Heart right ventricle (tissue), 16 donors: Measurements from ENCODE around the gene CD244. TPM values are rescaled to one million over a fixed set of nuclear protein-coding genes. Genes with fewer than 3 reads are reported as not detected.
"Not testable (repeated sequence)": the region's sequence is repeated elsewhere in the genome, so short reads cannot be mapped to it uniquely, and the experiment has no call there.

ENCODE experiments used
- ATAC-seq, 8 donors: fragments of 200-7000 bp; cut with Tn5 transposase; one replicate each; pipeline ENCODE4 v1.9.1; 2020; ENCODE audit warnings: mild to moderate bottlenecking in 8 of 8, moderate library complexity in 8 of 8, moderate number of reproducible peaks in 1 of 8
- DNase-seq, 2 donors: peaks; one replicate each; pipeline ENCODE4 v3.0.0-alpha.2; 2020
- H3K27ac ChIP-seq, 10 donors: fragments of 200-600 bp; sonication (generic) in 2 of 10; one replicate each; pipeline versions ENCODE4 v1.5.0 to v1.8.0; 2020 to 2022; ENCODE audit warnings: mild to moderate bottlenecking in 3 of 10
- H3K27me3 ChIP-seq, 7 donors: fragments of 200-600 bp; one replicate each; pipeline ENCODE4 v1.8.0; 2021 to 2022; ENCODE audit warnings: mild to moderate bottlenecking in 2 of 7
- H3K36me3 ChIP-seq, 9 donors: fragments of 200-600 bp; sonication (generic) in 1 of 9; one replicate each; pipeline versions ENCODE4 v1.5.0 to v1.8.0; 2020 to 2022; ENCODE audit warnings: mild to moderate bottlenecking in 2 of 9
- H3K4me1 ChIP-seq, 9 donors: fragments of 200-600 bp; sonication (generic) in 1 of 9; one replicate each; pipeline versions ENCODE4 v1.5.0 to v1.8.0; 2020 to 2022; ENCODE audit warnings: mild to moderate bottlenecking in 4 of 9
- H3K4me3 ChIP-seq, 10 donors: fragments of 200-600 bp; sonication (generic) in 2 of 10; one replicate each; pipeline versions ENCODE4 v1.5.0 to v1.8.0; 2020 to 2022; ENCODE audit warnings: mild to moderate bottlenecking in 7 of 10, moderate library complexity in 2 of 10
- H3K9me3 ChIP-seq, 11 donors: fragments of 200-600 bp in 10 of 11; sonication (generic) in 2 of 11; one replicate each; pipeline versions ENCODE4 v1.5.0 to v1.8.0; 2013 to 2022; ENCODE audit warnings: mild to moderate bottlenecking in 2 of 11, control low read depth in 1 of 11, moderate library complexity in 1 of 11
- WGBS, 2 donors: extraction: QIAGEN DNeasy Blood & Tissue Kit; methylation state at CpG; one replicate each; pipeline ENCODE4 v1.1.7; 2013; ENCODE audit warnings: inconsistent platforms in 1 of 2; 5-methylcytosine and 5-hydroxymethylcytosine counted together
- intact Hi-C, 10 donors: fragments of 100-400 bp; cut with DNase I; formaldehyde crosslinking; loops; one replicate each; pipeline versions ENCODE4 v1.11.1 to v1.14.2; 2022
- polyA plus RNA-seq, 2 donors: library from polyadenylated mRNA; stranded (reverse); fragments of 200-250 nt; gene quantifications; one replicate each; pipeline ENCODE4 v1.2.3, GENCODE V29; 2013
- total RNA-seq, 10 donors: library from RNA; stranded (reverse); fragmentation: NEBNext Ultra II Directional in 3 of 10; extraction: Animal tissue kit (Norgen Biotek cat#: 25700) in 3 of 10; gene quantifications; one replicate each; pipeline versions ENCODE4 v1.2.1 to v1.2.4, GENCODE V29; 2021 to 2023
- TF ChIP-seq, protein P1 (sequence below), 9 donors: fragments of 200-600 bp; sonication (generic) in 2 of 9; IDR thresholded peaks; one replicate each; pipeline versions ENCODE4 v1.5.0 to v1.8.0; 2021 to 2022; ENCODE audit warnings: antibody characterized with exemption in 9 of 9, mild to moderate bottlenecking in 5 of 9, moderate library complexity in 1 of 9
- donor health status: Arrhythmogenic right ventricular cardiomyopathy.
- donor health status: ischemic (EF 13 %, LVEDD 7.1; RV severe dilation, severe dysfunction).
- donor health status: healthy with polysubstance abuse.
- donor health status: DM: no; HTN: yes; CAD: no.
- donor health status: DM: no; HTN: no; CAD: no.
- donor health status: ischemic (EF 25% LVEDD 6.9; RV normal size, moderate dysfunction).
- donor health status: ischemic (EF 25% LVEDD 5.7; RV mildly dilated, moderate dysfunction).
- donor health status: healthy.
- donor health status: DM: yes; HTN: yes; CAD: no.
- donor health status: Ischemic cardiomyopathy.
- donor health status: ischemic (EF 35%, LVEDD 5.7; RV mildly dilated, moderate dysfunction).
- donor health status: nonischemic (EF 11% LVEDD 7.7; RV severe dilation, severe dysfunction).
- donor health status: DM: yes; HTN: yes; CAD: no.
- donor health status: PGD.
- donor health status: ischemic (EF 29% LVEDD 5.4; RV normal size, mild dysfunction).
- donor health status: nonischemic (EF 23%, LVEDD 6.1; RV moderate dilation, normal function).

Gene CD244
- total and polyA plus RNA-seq, 12 donors: 0.10 to 1.5 (median 0.23) TPM; not detected in 4

- TF ChIP-seq, protein P1, sequence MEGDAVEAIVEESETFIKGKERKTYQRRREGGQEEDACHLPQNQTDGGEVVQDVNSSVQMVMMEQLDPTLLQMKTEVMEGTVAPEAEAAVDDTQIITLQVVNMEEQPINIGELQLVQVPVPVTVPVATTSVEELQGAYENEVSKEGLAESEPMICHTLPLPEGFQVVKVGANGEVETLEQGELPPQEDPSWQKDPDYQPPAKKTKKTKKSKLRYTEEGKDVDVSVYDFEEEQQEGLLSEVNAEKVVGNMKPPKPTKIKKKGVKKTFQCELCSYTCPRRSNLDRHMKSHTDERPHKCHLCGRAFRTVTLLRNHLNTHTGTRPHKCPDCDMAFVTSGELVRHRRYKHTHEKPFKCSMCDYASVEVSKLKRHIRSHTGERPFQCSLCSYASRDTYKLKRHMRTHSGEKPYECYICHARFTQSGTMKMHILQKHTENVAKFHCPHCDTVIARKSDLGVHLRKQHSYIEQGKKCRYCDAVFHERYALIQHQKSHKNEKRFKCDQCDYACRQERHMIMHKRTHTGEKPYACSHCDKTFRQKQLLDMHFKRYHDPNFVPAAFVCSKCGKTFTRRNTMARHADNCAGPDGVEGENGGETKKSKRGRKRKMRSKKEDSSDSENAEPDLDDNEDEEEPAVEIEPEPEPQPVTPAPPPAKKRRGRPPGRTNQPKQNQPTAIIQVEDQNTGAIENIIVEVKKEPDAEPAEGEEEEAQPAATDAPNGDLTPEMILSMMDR (IDR thresholded peaks at IDR 0.05): no peak
- intact Hi-C loops: no loop called here
- H3K27me3 ChIP-seq: peaks cover 0 to 6% (median 0%) of the 10 kb centered on the region in 7 donors
- DNase-seq (peak in 1 of 2 donors; percentile 17), ATAC-seq (peak in 2 of 8 donors; percentile 20 to 64)
- no peak overlapping the region for H3K27ac ChIP-seq
- no peaks in the 10 kb centered on the region for H3K36me3 ChIP-seq
- H3K9me3 ChIP-seq: no peaks in the 10 kb centered on the region
- peaks cover 0 to 44% (median 11%) of the 10 kb centered on the region in 9 donors for H3K4me1 ChIP-seq
- 32 to 34% methylated on average over 7 of the region's 7 CpGs for WGBS, 2 donors
- no peak overlapping the region for H3K4me3 ChIP-seq
These were observed 45.3 kb upstream of the CD244 start for GRCh38 chr1:160907976-160908375.

GRCh38 chr1:160905617-160905989 is 42.9 kb upstream of the CD244 start:
- H3K4me3 ChIP-seq: no peak overlapping the region
- intact Hi-C loops: no loop called here
- WGBS, 2 donors: 68 to 75% methylated on average over 4 of the region's 4 CpGs
- DNase-seq (no peak), ATAC-seq (no peak)
- H3K36me3 ChIP-seq: no peaks in the 10 kb centered on the region
- H3K27ac ChIP-seq: peak overlapping the region in 1 of 10 donors; percentile 22
- no peaks in the 10 kb centered on the region for H3K27me3 ChIP-seq
- TF ChIP-seq, protein P1 (IDR thresholded peaks at IDR 0.05): no peak
- H3K4me1 ChIP-seq: peaks cover 0 to 35% (median 4%) of the 10 kb centered on the region in 9 donors
- peaks cover 0 to under 1% (median 0%) of the 10 kb centered on the region in 11 donors for H3K9me3 ChIP-seq

DNA sequence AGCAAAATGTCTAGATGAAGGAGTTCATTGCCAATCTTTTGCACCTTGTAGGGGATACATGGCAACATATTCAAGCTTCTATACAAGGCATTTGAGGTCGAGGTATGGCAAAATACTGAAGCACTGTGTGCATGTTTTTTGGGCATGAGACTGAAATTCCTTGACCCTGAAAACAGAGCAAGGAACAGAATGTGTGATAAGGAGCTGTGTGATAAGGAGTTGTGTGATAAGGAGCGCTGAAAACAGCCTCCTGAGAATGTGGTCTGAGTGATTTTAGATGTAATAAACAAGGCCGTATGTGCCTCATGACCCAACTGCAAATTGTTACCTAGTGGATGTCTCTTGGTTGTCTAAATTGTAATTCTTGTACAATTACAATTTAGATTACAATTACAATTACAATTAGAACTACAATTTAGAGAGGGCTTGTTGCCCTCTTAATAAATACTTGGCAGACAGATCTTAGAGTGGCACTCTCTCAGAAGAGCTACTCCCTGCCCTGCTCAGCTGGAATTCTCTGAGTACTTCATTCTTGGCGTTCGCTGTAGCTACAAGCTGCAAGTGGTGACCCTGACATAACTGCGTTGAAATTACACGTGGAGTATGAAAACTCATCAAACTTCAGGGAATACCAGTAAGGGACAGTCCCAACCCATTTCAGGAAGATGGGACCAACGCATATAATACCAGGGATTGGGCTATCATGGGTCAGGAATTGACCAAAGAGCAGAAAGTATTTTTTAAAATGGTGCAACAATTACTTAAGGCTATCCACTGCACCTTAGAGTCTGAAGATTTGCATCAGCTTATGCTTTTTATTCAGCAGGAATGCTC is 42.3 kb upstream of the CD244 start:
- Histone ChIP-seq H3K27ac (peak overlapping the region in 2 of 10 donors; percentile 1 to 22), H3K4me3 (no peak overlapping the region), H3K27me3 (no peaks in the 10 kb centered on the region), H3K9me3 (peaks cover 0 to 6% (median 0%) of the 10 kb centered on the region in 11 donors), H3K4me1 (peaks cover 0 to 35% (median 4%) of the 10 kb centered on the region in 9 donors), H3K36me3 (no peaks in the 10 kb centered on the region)
- TF ChIP-seq, protein P1 (IDR thresholded peaks at IDR 0.05): no peak
- ATAC-seq (peak in 5 of 8 donors; percentile 38 to 71 (median 55)), DNase-seq (no peak)
- WGBS, 2 donors: 22 to 33% methylated on average over 8 of the region's 8 CpGs
- intact Hi-C loops: no loop called here

GRCh38 chr1:160902251-160902650 is 39.6 kb upstream of the CD244 start:
- WGBS, 2 donors: 74% methylated on average over 1 of the region's 1 CpG
- H3K36me3 ChIP-seq, ATAC-seq: not testable (repeated sequence)

GRCh38 chr1:160901768-160902167 is 39.1 kb upstream of the CD244 start:
- Histone ChIP-seq H3K4me1 (peaks cover 0 to 15% (median 4%) of the 10 kb centered on the region in 9 donors), H3K36me3 (no peaks in the 10 kb centered on the region), H3K4me3 (no peak overlapping the region), H3K9me3 (peaks cover 0 to 7% (median 0%) of the 10 kb centered on the region in 11 donors), H3K27ac (no peak overlapping the region), H3K27me3 (no peaks in the 10 kb centered on the region)
- ATAC-seq (no peak), DNase-seq (no peak)
- WGBS, 2 donors: 90% methylated on average over 2 of the region's 2 CpGs
- TF ChIP-seq, protein P1 (IDR thresholded peaks at IDR 0.05): no peak
- intact Hi-C loops: no loop called here

More at GRCh38 chr1:160902251-160902650, 39.6 kb upstream of the CD244 start:
- H3K27me3 ChIP-seq, intact Hi-C loops, H3K4me3 ChIP-seq, DNase-seq, H3K9me3 ChIP-seq, H3K27ac ChIP-seq: not testable (repeated sequence)
- H3K4me1 ChIP-seq: peaks cover 0 to 16% (median 4%) of the 10 kb centered on the region in 9 donors

GRCh38 chr1:160900683-160901082 is 38.0 kb upstream of the CD244 start:
- intact Hi-C loops, H3K27me3 ChIP-seq, H3K36me3 ChIP-seq, H3K9me3 ChIP-seq, DNase-seq, H3K27ac ChIP-seq, ATAC-seq, H3K4me3 ChIP-seq: not testable (repeated sequence)
- WGBS, 2 donors: 71 to 83% methylated on average over 3 of the region's 3 CpGs
- H3K4me1 ChIP-seq: peaks cover 0 to 12% (median 3%) of the 10 kb centered on the region in 9 donors

DNA sequence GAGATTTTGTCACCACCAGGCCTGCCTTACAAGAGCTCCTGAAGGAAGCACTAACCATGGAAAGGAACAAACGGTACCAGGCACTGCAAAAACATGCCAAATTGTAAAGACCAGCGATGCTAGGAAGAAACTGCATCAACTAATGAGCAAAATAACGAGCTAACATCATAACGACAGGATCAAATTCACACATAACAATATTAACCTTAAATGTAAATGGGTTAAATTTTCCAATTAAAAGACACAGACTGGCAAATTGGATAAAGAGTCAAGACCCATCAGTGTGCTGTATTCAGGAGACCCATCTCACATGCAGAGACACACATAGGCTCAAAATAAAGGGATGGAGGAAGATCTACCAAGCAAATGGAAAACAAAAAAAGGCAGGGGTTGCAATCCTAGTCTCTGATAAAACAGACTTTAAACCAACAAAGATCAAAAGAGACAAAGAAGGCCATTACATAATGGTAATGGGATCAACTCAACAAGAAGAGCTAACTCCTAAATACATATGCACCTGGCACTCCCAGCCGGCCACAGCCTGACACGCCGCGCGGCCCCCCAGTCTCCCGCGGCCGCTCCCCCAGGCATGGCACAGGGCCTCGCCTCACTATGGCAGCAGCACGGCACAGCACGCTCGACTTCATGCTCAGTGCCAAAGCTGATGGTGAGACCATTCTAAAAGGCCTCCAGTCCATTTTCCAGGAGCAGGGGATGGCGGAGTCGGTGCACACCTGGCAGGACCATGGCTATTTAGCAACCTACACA is 31.9 kb upstream of the CD244 start:
- H3K4me1 ChIP-seq, intact Hi-C loops, H3K4me3 ChIP-seq, H3K27ac ChIP-seq, DNase-seq, ATAC-seq, H3K36me3 ChIP-seq: not testable (repeated sequence)
- 94 to 96% methylated on average over 18 of the region's 18 CpGs for WGBS, 2 donors
- H3K27me3 ChIP-seq: peaks cover 0 to 15% (median 0%) of the 10 kb centered on the region in 7 donors
- peaks cover 0 to 27% (median 0%) of the 10 kb centered on the region in 11 donors for H3K9me3 ChIP-seq
